MM.1S (cell line): ENCODE results near the gene CREB5.

Source experiments
- CTCF ChIP-seq: fragments of 300-600 bp; sonication (generic); IDR thresholded peaks from 2 replicates; pipeline ENCODE4 v1.5.1; 2016; ENCODE audit warnings: antibody characterized with exemption, low read length, mixed read lengths
- EZH2 ChIP-seq: fragments of 300-600 bp; sonication (generic); optimal IDR thresholded peaks from 2 replicates; pipeline ENCODE3; 2017; ENCODE audit warnings: low read depth, mild to moderate bottlenecking, antibody characterized with exemption, low read length, mixed read lengths
- EZH2phosphoT487 ChIP-seq: fragments of 300-600 bp; sonication (generic); IDR thresholded peaks from 2 replicates; pipeline ENCODE4 v1.6.1; 2018; ENCODE audit warnings: antibody characterized with exemption, low read length

DNA sequence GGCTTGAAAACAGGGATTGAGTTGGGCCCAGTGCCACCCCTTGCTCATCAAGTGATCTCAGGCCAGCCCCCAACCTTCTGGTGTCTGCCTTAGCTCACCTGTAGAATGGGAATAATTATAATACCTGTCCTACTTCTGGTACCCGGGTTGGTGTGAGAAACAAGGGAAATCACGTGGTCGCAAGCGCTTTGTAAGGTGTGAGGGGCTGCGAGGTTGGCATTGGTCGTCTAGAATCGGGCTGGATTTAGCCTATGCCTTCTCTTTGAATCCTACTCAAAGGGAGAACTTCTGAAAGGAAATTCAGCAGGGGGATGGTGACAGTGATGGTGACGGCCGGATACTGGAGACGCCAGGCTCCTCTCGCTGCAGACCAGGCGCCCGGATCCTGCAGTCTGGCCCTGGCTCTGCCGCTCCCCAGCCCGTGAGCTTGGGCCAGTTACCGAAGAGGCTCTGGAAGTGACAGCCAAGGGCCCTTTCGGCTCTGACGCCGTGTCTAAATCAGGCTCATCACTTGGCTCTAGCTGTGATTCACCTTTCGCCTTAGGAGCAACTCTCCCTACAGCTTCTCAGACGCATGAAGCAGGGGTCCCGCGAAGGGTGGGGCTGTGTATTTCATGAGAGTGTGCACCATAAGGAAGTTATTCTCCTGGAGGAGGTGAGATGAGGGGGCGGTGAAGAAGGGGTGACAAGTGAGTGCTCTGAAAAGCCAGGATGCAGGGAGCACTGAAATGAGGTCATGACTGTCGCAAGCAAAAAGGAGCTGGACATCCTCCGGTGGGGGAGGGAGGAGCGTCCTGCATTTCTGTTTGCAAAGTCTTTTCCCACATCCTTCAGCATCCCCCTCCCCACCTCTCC lies 4.0 kb upstream of the CREB5 start:
- TF ChIP-seq CTCF: no peak
- no peak for TF ChIP-seq EZH2
- no peak for TF ChIP-seq EZH2phosphoT487
